Nephron (organoid): ENCODE measurements around the gene DHH.

Source experiments
- H3K27ac Mint-ChIP-seq, 3 experiments: 2 replicates each; pipeline ENCODE4 v1.8.0; 2020; ENCODE audit warnings: mixed read lengths in 3 of 3, mild to moderate bottlenecking in 2 of 3, moderate library complexity in 1 of 3
- H3K27me3 Mint-ChIP-seq: 2 replicates; pipeline ENCODE4 v1.8.0; 2021; ENCODE audit warnings: low read depth, mild to moderate bottlenecking, moderate library complexity, mixed read lengths
- H3K36me3 Mint-ChIP-seq: 2 replicates; pipeline ENCODE4 v1.8.0; 2020; ENCODE audit warnings: low read depth, mixed read lengths
- H3K4me1 Mint-ChIP-seq: 2 replicates; pipeline ENCODE4 v1.8.0; 2020; ENCODE audit warnings: mixed read lengths
- H3K4me3 Mint-ChIP-seq, 3 experiments: 2 replicates each; pipeline ENCODE4 v1.8.0; 2020; ENCODE audit warnings: mild to moderate bottlenecking in 3 of 3, mixed read lengths in 3 of 3, moderate library complexity in 2 of 3
- H3K9me3 Mint-ChIP-seq: 2 replicates; pipeline ENCODE4 v1.8.0; 2020; ENCODE audit warnings: mixed read lengths
- CTCF ChIP-seq, 3 experiments: fragments of 200-600 bp; sonication (generic); IDR thresholded peaks; one replicate each; pipeline ENCODE4 v1.5.0; 2021; ENCODE audit warnings: antibody characterized with exemption in 3 of 3; ENCODE audit not compliant: unreplicated experiment in 3 of 3

Gene DHH

GRCh38 chr12:49100380-49100779 lies 5.8 kb upstream of the DHH start:
- H3K36me3 Mint-ChIP-seq = peaks cover 75% of the 10 kb centered on the region

GRCh38 chr12:49098703-49099102 lies 4.1 kb upstream of the DHH start:
- Mint-ChIP-seq H3K27ac (no peak overlapping the region), H3K4me1 (peaks cover 13% of the 10 kb centered on the region), H3K27me3 (peaks cover 38% of the 10 kb centered on the region), H3K36me3 (peaks cover 65% of the 10 kb centered on the region), H3K4me3 (no peak overlapping the region), H3K9me3 (no peaks in the 10 kb centered on the region)
- TF ChIP-seq CTCF (IDR thresholded peaks at IDR 0.05; ENCODE audit: unreplicated experiment in 3 of 3) = no peak

More at GRCh38 chr12:49100380-49100779, 5.8 kb upstream of the DHH start:
- TF ChIP-seq CTCF (IDR thresholded peaks at IDR 0.05; ENCODE audit: unreplicated experiment in 3 of 3) = no peak
- H3K9me3 Mint-ChIP-seq = no peaks in the 10 kb centered on the region
- H3K27me3 Mint-ChIP-seq = peaks cover 21% of the 10 kb centered on the region
- H3K4me3 Mint-ChIP-seq = no peak overlapping the region
- peaks cover 3% of the 10 kb centered on the region for H3K4me1 Mint-ChIP-seq
- H3K27ac Mint-ChIP-seq = no peak overlapping the region

- H3K36me3 Mint-ChIP-seq = peaks cover 62% of the 10 kb centered on the region
Observed at GRCh38 chr12:49098035-49098451, 3.4 kb upstream of the DHH start.

DNA sequence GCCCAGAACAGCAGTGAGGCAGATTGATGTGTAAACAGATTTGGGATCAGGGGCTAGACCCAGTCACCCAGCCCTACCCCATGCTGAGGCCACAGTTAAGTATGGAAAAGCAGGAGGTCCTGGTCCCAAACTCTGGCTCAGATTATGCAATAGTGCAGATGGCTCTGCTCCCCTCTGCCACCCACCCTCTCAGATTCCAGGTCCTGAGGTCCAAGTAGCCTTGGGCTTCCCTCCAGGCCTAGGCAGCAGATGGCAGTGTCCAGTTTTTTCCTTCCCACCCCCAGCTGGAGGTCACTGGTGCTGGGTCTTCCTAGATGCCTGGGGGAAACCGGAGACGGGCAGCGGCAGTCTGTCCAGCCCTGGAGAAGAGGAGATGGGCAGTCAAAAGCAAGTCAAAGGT lies 2.8 kb upstream of the DHH start:
- H3K9me3 Mint-ChIP-seq = no peaks in the 10 kb centered on the region
- peaks cover 62% of the 10 kb centered on the region for H3K36me3 Mint-ChIP-seq
- no peak overlapping the region for H3K27ac Mint-ChIP-seq
- no peak for TF ChIP-seq CTCF (IDR thresholded peaks at IDR 0.05; ENCODE audit: unreplicated experiment in 3 of 3)
- no peak overlapping the region for H3K4me3 Mint-ChIP-seq
- peaks cover 51% of the 10 kb centered on the region for H3K27me3 Mint-ChIP-seq
- H3K4me1 Mint-ChIP-seq = peaks cover 22% of the 10 kb centered on the region

More at GRCh38 chr12:49098035-49098451, 3.4 kb upstream of the DHH start:
- Mint-ChIP-seq H3K9me3 (no peaks in the 10 kb centered on the region), H3K4me1 (peaks cover 17% of the 10 kb centered on the region), H3K27ac (no peak overlapping the region), H3K27me3 (peaks cover 44% of the 10 kb centered on the region), H3K4me3 (no peak overlapping the region)
- TF ChIP-seq CTCF (IDR thresholded peaks at IDR 0.05; ENCODE audit: unreplicated experiment in 3 of 3) = peak; percentile 55 to 72 (median 62)

DNA sequence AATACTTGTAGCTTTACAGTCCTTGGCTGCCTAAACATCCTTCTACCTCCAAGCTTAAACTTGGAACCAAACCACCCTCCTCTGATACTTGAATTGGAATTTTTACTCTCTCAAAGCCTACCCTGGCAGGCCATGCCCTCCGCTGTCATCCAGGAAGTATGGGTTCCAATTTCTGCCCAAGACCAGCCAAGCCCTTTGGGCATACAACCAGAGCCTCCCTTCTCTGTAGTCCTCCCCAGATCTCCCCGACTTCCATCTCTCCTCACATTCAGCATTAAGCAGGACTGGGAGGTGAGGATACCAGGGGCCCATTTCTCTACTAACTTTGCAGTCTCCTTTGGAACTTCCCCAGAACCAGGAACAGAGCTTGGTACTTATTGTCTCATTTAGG lies 369 bp upstream of the DHH start:
- peaks cover 36% of the 10 kb centered on the region for H3K4me1 Mint-ChIP-seq

More for the DNA sequence above, 369 bp upstream of the DHH start:
- no peaks in the 10 kb centered on the region for H3K9me3 Mint-ChIP-seq
- no peak for TF ChIP-seq CTCF (IDR thresholded peaks at IDR 0.05; ENCODE audit: unreplicated experiment in 3 of 3)
- H3K27me3 Mint-ChIP-seq = peaks cover 75% of the 10 kb centered on the region
- peak overlapping the region in 2 of 3 experiments; percentile 21 to 42 for H3K4me3 Mint-ChIP-seq
- peaks cover 39% of the 10 kb centered on the region for H3K36me3 Mint-ChIP-seq
- H3K27ac Mint-ChIP-seq = no peak overlapping the region
